NT2/D1 (cell line): Measurements from ENCODE around the gene GPD1.

Experiments used
- DNase-seq: peaks from one replicate; pipeline ENCODE4 v3.0.0-alpha.2; 2011; ENCODE audit warnings: low read depth, low spot score
- H3K27me3 ChIP-seq: 2 replicates; pipeline ENCODE4 v1.6.0; 2011; ENCODE audit warnings: mild to moderate bottlenecking; ENCODE audit not compliant: insufficient read length, insufficient read depth
- H3K36me3 ChIP-seq: 2 replicates; pipeline ENCODE4 v1.6.1; 2011; ENCODE audit warnings: mild to moderate bottlenecking, low read length, mixed read lengths; ENCODE audit not compliant: insufficient read depth, insufficient read length
- H3K4me1 ChIP-seq: 2 replicates; pipeline ENCODE4 v1.5.1; 2011; ENCODE audit not compliant: insufficient read depth, insufficient read length
- H3K4me3 ChIP-seq: 2 replicates; pipeline ENCODE4 v1.5.1; 2011; ENCODE audit warnings: low read depth; ENCODE audit not compliant: insufficient read length
- H3K9ac ChIP-seq: 2 replicates; pipeline ENCODE4 v1.6.0; 2011; ENCODE audit warnings: low read depth; ENCODE audit not compliant: insufficient read length
- H3K9me3 ChIP-seq: 2 replicates; pipeline ENCODE4 v1.5.1; 2011; ENCODE audit warnings: mild to moderate bottlenecking, low read length; ENCODE audit not compliant: insufficient read depth
- SUZ12 ChIP-seq: IDR thresholded peaks from 2 replicates; pipeline ENCODE4 v1.6.1; 2011; ENCODE audit not compliant: insufficient read length, insufficient read depth; ENCODE audit errors: extremely low read depth
- YY1 ChIP-seq: IDR thresholded peaks from 2 replicates; pipeline ENCODE4 v1.6.1; 2011; ENCODE audit not compliant: insufficient read length, insufficient read depth
- ZNF274 ChIP-seq: IDR thresholded peaks from 2 replicates; pipeline ENCODE4 v1.6.1; 2011; ENCODE audit warnings: mild to moderate bottlenecking, low read depth, low read length

The GPD1 gene

DNA sequence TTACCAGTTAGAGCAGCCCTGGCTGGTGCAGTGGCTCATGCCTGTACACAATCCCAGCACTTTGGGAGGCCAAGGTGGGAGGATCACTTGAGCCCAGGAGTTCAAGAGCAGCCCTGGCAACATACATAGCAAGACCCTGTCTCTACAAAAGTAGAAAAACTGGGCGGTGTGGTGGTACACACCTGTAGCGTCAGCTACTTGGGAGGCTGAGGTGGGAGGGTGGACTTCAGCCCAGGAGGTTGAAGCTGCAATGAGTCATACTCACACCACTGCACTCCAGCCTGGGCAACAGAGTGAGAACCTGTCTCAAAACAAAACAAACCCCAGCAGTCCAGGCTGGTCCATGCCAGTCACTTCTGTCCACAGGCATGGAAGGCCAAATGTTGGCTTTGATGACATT is 15.6 kb downstream of the GPD1 start:
- peaks cover 51% of the 10 kb centered on the region for H3K36me3 ChIP-seq
- TF ChIP-seq SUZ12 (no peak), ZNF274 (no peak), YY1 (no peak)

DNA sequence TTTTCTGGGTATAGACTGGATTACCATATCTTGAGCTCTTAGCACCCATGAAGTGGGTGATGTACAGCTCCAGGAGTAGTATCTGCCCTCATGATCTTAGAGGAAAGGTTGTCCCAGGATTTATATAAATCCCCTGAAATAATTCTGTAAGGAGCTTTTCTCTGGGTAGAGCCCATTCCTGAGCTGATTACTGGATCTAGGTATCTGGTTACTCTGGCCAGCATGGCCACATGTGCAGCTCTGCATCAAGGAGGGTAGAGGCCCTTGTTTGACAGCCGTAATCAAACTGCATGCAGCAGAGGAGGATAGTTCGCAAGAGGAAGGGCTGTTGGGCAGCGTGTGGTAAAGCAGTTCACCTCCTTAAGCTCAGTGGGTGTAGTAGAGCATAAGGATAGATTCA is 16.7 kb downstream of the GPD1 start:
- Histone ChIP-seq H3K9me3 (no peaks in the 10 kb centered on the region), H3K27me3 (no peaks in the 10 kb centered on the region), H3K4me1 (no peaks in the 10 kb centered on the region), H3K36me3 (peaks cover 49% of the 10 kb centered on the region), H3K9ac (no peak overlapping the region), H3K4me3 (no peak overlapping the region)
- DNase-seq = no peak
- TF ChIP-seq SUZ12 = no peak
- no peak for TF ChIP-seq ZNF274
- no peak for TF ChIP-seq YY1

More for the DNA sequence above, 15.6 kb downstream of the GPD1 start:
- no peaks in the 10 kb centered on the region for H3K9me3 ChIP-seq
- no peak overlapping the region for H3K4me3 ChIP-seq
- H3K4me1 ChIP-seq = no peaks in the 10 kb centered on the region
- DNase-seq = no peak
- no peaks in the 10 kb centered on the region for H3K27me3 ChIP-seq
- H3K9ac ChIP-seq = no peak overlapping the region

DNA sequence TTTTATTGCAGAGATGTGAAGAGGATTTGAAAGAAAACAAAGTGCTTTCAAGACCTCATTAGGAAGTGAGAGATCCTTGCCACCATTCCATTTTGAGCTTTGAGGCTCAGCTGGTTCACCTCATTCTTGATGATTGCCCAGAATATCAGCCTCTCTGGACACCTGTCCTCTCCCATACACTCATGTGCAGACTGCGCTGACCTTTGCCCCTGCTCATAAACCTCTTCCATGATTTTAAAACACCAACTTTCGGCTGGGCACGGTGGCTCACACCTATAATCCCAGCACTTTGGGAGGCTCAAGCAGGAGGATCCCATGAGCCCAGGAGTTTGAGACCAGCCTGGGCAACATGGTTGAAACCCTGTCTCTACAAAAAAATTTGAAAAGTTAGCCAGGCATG is 17.1 kb downstream of the GPD1 start:
- no peak for TF ChIP-seq YY1
- TF ChIP-seq ZNF274 = no peak
- TF ChIP-seq SUZ12 = no peak
- H3K27me3 ChIP-seq = no peaks in the 10 kb centered on the region
- peaks cover 44% of the 10 kb centered on the region for H3K36me3 ChIP-seq
- no peak for DNase-seq
- H3K4me1 ChIP-seq = no peaks in the 10 kb centered on the region
- no peaks in the 10 kb centered on the region for H3K9me3 ChIP-seq
- H3K4me3 ChIP-seq = no peak overlapping the region
- no peak overlapping the region for H3K9ac ChIP-seq

DNA sequence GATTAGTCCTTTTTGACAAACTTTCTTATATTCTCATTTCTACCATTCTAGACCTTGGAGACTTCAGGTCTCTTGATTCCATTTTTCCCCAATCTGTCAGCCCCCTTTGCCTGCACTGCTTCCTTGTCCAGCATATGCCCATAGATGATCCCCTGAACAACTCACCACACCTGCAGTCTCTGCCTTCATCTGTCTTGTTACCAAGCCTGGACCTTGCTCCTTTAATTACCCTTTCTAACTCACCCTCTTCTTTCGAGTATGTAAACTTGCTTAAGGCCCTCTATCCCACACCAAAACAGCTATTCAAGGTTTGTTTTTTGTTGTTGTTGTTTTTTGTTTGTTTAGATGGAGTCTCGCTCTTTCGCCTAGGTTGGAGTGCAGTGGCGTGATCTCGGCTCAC is 17.8 kb downstream of the GPD1 start:
- no peaks in the 10 kb centered on the region for H3K4me1 ChIP-seq
- no peak for TF ChIP-seq SUZ12
- no peak for TF ChIP-seq YY1
- no peak for TF ChIP-seq ZNF274
- H3K36me3 ChIP-seq = peaks cover 42% of the 10 kb centered on the region
- H3K9ac ChIP-seq = no peak overlapping the region
- no peaks in the 10 kb centered on the region for H3K9me3 ChIP-seq
- no peak overlapping the region for H3K4me3 ChIP-seq
- no peaks in the 10 kb centered on the region for H3K27me3 ChIP-seq
- DNase-seq = no peak

DNA sequence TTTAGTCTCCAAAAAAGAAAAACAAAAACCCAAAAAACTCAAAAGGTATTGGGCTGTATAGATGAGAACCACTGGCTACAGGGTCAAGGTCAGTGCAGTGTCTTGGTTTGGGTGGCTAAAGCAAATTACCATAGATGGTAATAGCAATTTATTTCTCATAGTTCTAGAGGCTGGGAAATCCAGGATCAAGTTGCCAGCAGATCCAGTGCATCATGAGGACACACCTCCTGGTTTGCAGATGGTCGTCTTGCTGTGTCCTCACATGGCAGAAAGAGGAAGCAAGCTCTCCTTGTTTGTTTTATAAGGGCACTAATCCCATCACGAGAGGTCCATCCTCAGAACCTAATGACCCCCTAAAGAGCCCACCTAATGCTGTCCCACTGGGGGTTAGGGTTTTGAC is 19.4 kb downstream of the GPD1 start:
- no peak for DNase-seq
- Histone ChIP-seq H3K36me3 (peaks cover 55% of the 10 kb centered on the region), H3K27me3 (no peaks in the 10 kb centered on the region), H3K4me1 (no peaks in the 10 kb centered on the region), H3K9me3 (no peaks in the 10 kb centered on the region), H3K9ac (no peak overlapping the region), H3K4me3 (no peak overlapping the region)
- TF ChIP-seq YY1 (no peak), SUZ12 (no peak), ZNF274 (no peak)

DNA sequence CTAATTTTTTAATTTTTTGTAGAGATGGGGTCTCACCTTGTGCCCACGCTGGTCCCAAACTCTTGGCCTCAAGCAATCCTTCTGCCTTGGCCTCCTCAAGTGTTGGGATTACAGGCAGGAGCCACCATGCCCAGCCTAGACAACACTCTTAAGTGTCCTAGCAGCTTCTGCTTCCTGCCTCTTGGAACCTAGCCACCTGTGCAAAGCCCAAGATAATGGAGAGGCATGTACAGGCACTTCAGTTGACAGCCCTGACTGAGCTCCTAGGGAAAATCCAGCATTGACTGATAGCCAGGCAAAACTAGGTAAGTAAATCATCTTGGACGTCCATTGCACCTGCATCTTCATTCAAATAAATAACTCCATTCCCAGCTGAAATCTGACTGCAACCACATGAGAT is 23.7 kb downstream of the GPD1 start:
- Histone ChIP-seq H3K36me3 (peaks cover 67% of the 10 kb centered on the region), H3K9me3 (no peaks in the 10 kb centered on the region), H3K4me3 (no peak overlapping the region), H3K4me1 (no peaks in the 10 kb centered on the region), H3K27me3 (no peaks in the 10 kb centered on the region), H3K9ac (no peak overlapping the region)
- no peak for DNase-seq
- TF ChIP-seq YY1 = no peak
- TF ChIP-seq ZNF274 = no peak
- no peak for TF ChIP-seq SUZ12

DNA sequence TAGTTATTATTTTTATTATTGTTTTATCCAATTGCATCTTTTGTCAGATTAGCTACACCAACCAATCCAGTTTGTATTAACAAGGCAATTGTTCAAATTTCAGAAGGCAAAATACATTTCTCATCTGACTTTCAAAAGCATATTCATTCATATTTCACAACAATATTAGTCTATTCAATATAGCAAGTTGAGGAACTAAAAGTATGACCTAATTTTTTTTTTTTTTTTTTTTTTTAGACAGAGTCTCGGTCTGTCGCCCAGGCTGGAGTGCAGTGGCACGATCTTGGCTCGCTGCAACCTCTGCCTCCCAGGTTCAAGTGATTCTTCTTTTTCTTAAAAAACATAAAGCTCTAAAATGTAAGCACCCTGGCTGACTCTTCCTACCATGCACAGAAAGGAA is 25.5 kb downstream of the GPD1 start:
- Histone ChIP-seq H3K9me3 (no peaks in the 10 kb centered on the region), H3K4me1 (no peaks in the 10 kb centered on the region), H3K36me3 (peaks cover 69% of the 10 kb centered on the region), H3K4me3 (no peak overlapping the region), H3K9ac (no peak overlapping the region), H3K27me3 (no peaks in the 10 kb centered on the region)
- no peak for TF ChIP-seq SUZ12
- no peak for TF ChIP-seq ZNF274
- no peak for TF ChIP-seq YY1
- no peak for DNase-seq

DNA sequence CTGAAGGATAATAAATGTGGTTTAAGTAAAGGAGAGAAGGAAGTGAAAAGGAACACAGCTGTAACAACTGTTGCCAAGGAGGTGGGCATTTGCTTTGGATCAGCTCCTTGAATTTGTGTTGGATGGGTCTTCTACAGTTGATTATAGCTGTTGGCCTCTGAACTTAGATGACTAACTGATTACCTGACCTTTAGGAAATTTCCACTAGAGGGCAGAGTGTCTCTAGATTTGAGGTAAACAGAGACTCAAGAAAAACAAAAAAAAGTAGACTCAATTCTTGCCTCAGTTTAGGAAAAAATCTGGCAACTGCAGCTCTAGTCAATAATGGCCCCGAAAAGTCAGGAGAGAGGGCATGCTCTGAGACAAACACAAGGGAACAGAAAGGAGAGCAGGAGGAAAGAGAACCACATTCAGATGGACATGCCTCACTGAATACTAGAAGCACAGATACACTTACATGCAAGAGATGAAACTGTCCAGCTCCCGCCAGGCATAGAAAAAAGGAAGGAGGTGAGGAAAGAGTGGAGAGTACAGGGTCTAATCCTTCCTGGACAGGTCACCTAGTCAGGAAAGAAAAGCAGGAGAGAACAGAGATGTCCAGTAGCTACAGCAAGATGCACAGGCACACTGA is 28.8 kb downstream of the GPD1 start:
- no peaks in the 10 kb centered on the region for H3K4me1 ChIP-seq
- no peak overlapping the region for H3K9ac ChIP-seq
- H3K4me3 ChIP-seq = no peak overlapping the region
- TF ChIP-seq YY1 (no peak), SUZ12 (no peak), ZNF274 (no peak)
- DNase-seq = peak; percentile 52
- H3K36me3 ChIP-seq = peaks cover 89% of the 10 kb centered on the region
- H3K9me3 ChIP-seq = no peaks in the 10 kb centered on the region
- H3K27me3 ChIP-seq = no peaks in the 10 kb centered on the region
